Suprapubic skin (tissue), 4 donors: ENCODE results near the gene STK25. TPM values are rescaled to one million over a fixed set of nuclear protein-coding genes. Genes with fewer than 3 reads are reported as not detected.

Source experiments
- DNase-seq, 2 donors: peaks; one replicate each; pipeline ENCODE4 v3.0.0-alpha.2; 2019; ENCODE audit warnings: low spot score in 2 of 2
- H3K27ac ChIP-seq: fragments of 200-600 bp; sonication (generic); one replicate; pipeline ENCODE4 v1.5.1; 2019
- H3K27me3 ChIP-seq: fragments of 200-600 bp; sonication (generic); one replicate; pipeline ENCODE4 v1.5.1; 2019
- H3K36me3 ChIP-seq: fragments of 200-600 bp; sonication (generic); one replicate; pipeline ENCODE4 v1.5.1; 2019
- H3K4me1 ChIP-seq: fragments of 200-600 bp; sonication (generic); one replicate; pipeline ENCODE4 v1.5.1; 2019
- H3K4me3 ChIP-seq: fragments of 200-600 bp; sonication (generic); one replicate; pipeline ENCODE4 v1.5.1; 2019; ENCODE audit warnings: mild to moderate bottlenecking
- H3K9me3 ChIP-seq: fragments of 200-600 bp; sonication (generic); one replicate; pipeline ENCODE4 v1.5.1; 2019
- CTCF ChIP-seq, 2 donors: fragments of 200-600 bp in 1 of 2; fragments of 450-650 bp in 1 of 2; sonication (generic) in 1 of 2; IDR thresholded peaks; one replicate each; pipeline ENCODE4 v1.5.1; 2016 to 2019; ENCODE audit warnings: antibody characterized with exemption in 2 of 2, mild to moderate bottlenecking in 1 of 2, moderate library complexity in 1 of 2
- EP300 ChIP-seq: sonication (generic); formaldehyde crosslinking; IDR thresholded peaks from one replicate; pipeline ENCODE4 v1.6.1; 2017; ENCODE audit warnings: antibody characterized with exemption
- POLR2A ChIP-seq, 2 donors: fragments of 450-650 bp; IDR thresholded peaks; one replicate each; pipeline ENCODE4 v1.6.1; 2017; ENCODE audit warnings: antibody characterized with exemption in 2 of 2, mild to moderate bottlenecking in 2 of 2, moderate library complexity in 2 of 2
- POLR2AphosphoS5 ChIP-seq, 3 donors: sonication (generic); formaldehyde crosslinking; IDR thresholded peaks; one replicate each; pipeline ENCODE4 v1.6.1; 2017; ENCODE audit warnings: antibody characterized with exemption in 3 of 3
- WGBS: methylation state at CpG from one replicate; pipeline ENCODE4 v1.1.5; 2018; 5-methylcytosine and 5-hydroxymethylcytosine counted together
- total RNA-seq, 4 donors: library from RNA; depleted of rRNA; stranded (reverse); fragments of >200 nt; gene quantifications; one replicate each; pipeline ENCODE4 v1.1.0, GENCODE V29; 2016

The STK25 gene
- total RNA-seq, 4 donors from 2014 or later, result 131 to 232 (median 147) TPM

- no peak overlapping the region for H3K27ac ChIP-seq
- H3K4me1 ChIP-seq, result peaks cover 6% of the 10 kb centered on the region
- TF ChIP-seq POLR2AphosphoS5 (IDR thresholded peaks at IDR 0.05) (no peak), CTCF (IDR thresholded peaks at IDR 0.05) (no peak), POLR2A (IDR thresholded peaks at IDR 0.05) (no peak), EP300 (no peak)
- no peaks in the 10 kb centered on the region for H3K27me3 ChIP-seq
- DNase-seq, result no peak
- H3K36me3 ChIP-seq, result peaks cover 53% of the 10 kb centered on the region
- H3K4me3 ChIP-seq, result no peak overlapping the region
- 88% methylated on average over 3 of the region's 3 CpGs for WGBS
- H3K9me3 ChIP-seq, result no peaks in the 10 kb centered on the region
Observed at GRCh38 chr2:241489088-241489487, 19.3 kb downstream of the STK25 start.

- no peaks in the 10 kb centered on the region for H3K27me3 ChIP-seq
- H3K27ac ChIP-seq, result no peak overlapping the region
- TF ChIP-seq POLR2AphosphoS5 (IDR thresholded peaks at IDR 0.05) (no peak), CTCF (IDR thresholded peaks at IDR 0.05) (no peak), EP300 (no peak), POLR2A (IDR thresholded peaks at IDR 0.05) (no peak)
- 96% methylated on average over 1 of the region's 1 CpG for WGBS
- no peak for DNase-seq
- peaks cover 3% of the 10 kb centered on the region for H3K4me1 ChIP-seq
- no peaks in the 10 kb centered on the region for H3K9me3 ChIP-seq
- H3K36me3 ChIP-seq, result peaks cover 42% of the 10 kb centered on the region
- H3K4me3 ChIP-seq, result no peak overlapping the region
Observed at GRCh38 chr2:241485172-241485911, 23.0 kb downstream of the STK25 start.

GRCh38 chr2:241483305-241483704, 25.1 kb downstream of the STK25 start:
- Histone ChIP-seq H3K27me3 (no peaks in the 10 kb centered on the region), H3K9me3 (no peaks in the 10 kb centered on the region)
- no peak for TF ChIP-seq POLR2A (IDR thresholded peaks at IDR 0.05)
- TF ChIP-seq POLR2AphosphoS5 (IDR thresholded peaks at IDR 0.05), result no peak
- no peak for TF ChIP-seq CTCF (IDR thresholded peaks at IDR 0.05)
- no peak for TF ChIP-seq EP300

GRCh38 chr2:241482126-241482955, 26.0 kb downstream of the STK25 start:
- DNase-seq, result no peak
- no peaks in the 10 kb centered on the region for H3K27me3 ChIP-seq
- no peak overlapping the region for H3K4me3 ChIP-seq
- H3K27ac ChIP-seq, result no peak overlapping the region
- H3K9me3 ChIP-seq, result no peaks in the 10 kb centered on the region
- TF ChIP-seq POLR2AphosphoS5 (IDR thresholded peaks at IDR 0.05), result no peak
- TF ChIP-seq CTCF (IDR thresholded peaks at IDR 0.05), result no peak
- TF ChIP-seq POLR2A (IDR thresholded peaks at IDR 0.05), result no peak
- TF ChIP-seq EP300, result no peak
- H3K36me3 ChIP-seq, result peaks cover 46% of the 10 kb centered on the region
- no peaks in the 10 kb centered on the region for H3K4me1 ChIP-seq
- WGBS, result 89% methylated on average over 15 of the region's 20 CpGs

More at GRCh38 chr2:241483305-241483704, 25.1 kb downstream of the STK25 start:
- Histone ChIP-seq H3K4me1 (no peaks in the 10 kb centered on the region), H3K36me3 (peaks cover 43% of the 10 kb centered on the region), H3K27ac (no peak overlapping the region), H3K4me3 (no peak overlapping the region)
- DNase-seq, result no peak
- WGBS, result no CpG with 5 or more reads among the region's 9 CpGs

- Histone ChIP-seq H3K27ac (no peak overlapping the region), H3K4me3 (no peak overlapping the region), H3K27me3 (no peaks in the 10 kb centered on the region), H3K4me1 (no peaks in the 10 kb centered on the region), H3K9me3 (no peaks in the 10 kb centered on the region), H3K36me3 (peaks cover 41% of the 10 kb centered on the region)
- 100% methylated on average over 1 of the region's 1 CpG for WGBS
- no peak for DNase-seq
- TF ChIP-seq CTCF (IDR thresholded peaks at IDR 0.05) (no peak), POLR2A (IDR thresholded peaks at IDR 0.05) (no peak), POLR2AphosphoS5 (IDR thresholded peaks at IDR 0.05) (no peak), EP300 (no peak)
Observed at GRCh38 chr2:241481687-241482086, 26.7 kb downstream of the STK25 start.
